ENCODE data around the gene C1orf159. TPM values are rescaled to one million over a fixed set of nuclear protein-coding genes. Genes with fewer than 3 reads are reported as not detected.

The C1orf159 gene
- total RNA-seq, 1 experiment from 2014 or later: 32.0 TPM

DNA sequence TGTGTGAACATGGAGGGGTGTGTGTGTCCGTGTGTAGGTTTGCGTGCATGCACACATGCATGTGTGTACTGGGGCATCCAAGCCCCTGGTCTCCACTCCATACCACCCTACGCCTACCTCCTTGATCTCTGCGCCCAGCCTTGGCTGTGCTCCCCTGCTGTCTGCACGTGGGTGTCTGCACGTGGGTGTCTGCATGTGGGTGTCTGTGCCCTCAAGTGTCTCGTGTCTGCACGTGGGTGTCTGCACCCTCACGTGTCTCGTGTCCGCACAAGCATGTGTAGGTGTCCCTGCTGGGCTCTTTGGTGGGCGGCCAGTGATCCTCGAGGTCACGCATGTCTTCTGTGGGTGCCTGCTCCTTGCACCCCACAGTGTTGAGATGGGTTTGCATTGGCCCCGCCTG, 62.9 kb downstream of the C1orf159 start:
- H3K36me3 ChIP-seq (replicated peaks; ENCODE audit: control insufficient read depth, insufficient read depth, low read length): peaks cover 13% of the 10 kb centered on the region

DNA sequence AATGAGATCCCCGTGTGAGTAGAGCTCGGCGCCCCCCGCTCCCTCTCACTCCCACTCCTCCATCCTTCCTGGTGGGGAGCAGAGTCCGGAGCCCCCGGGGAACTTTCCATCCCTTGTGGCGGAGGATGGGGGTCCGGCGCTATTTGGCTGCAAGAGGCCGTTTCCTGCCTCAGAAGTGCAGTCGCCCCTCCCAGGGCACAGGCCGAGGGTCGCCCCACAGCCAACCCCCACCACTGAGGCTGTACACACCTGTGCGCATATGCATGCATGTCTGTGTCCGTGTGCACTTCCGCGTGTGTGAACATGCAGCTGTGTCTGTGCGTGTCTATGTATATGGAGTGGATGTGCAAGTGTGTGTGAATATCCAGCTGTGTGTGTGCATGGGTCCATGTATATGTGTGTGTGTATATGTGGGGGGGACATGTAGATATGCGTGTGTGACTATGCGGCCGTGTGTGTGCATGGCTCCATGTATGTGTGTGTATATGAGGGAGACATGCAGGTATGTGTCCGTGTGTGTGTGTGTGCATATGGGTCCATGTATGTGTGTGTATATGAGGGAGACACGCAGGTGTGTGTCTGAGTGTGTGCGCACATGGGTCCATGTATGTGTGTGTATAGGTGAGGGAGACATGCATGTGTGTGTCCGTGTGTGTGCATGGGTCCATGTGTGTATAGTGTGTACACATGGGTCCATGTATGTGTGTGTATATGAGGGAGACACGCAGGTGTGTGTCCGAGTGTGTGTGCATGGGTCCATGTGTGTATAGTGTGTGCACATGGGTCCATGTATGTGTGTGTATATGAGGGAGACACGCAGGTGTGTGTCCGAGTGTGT, 63.7 kb downstream of the C1orf159 start:
- Histone ChIP-seq H3K27me3 (ENCODE audit: control insufficient read depth, insufficient read depth, low read length) (0 out of 2 replicates have a peak, but pooled peaks cover 2% of the 10 kb centered on the region), H3K4me3 (ENCODE audit: insufficient read depth, low read depth, low read length) (no peak overlapping the region), H3K36me3 (replicated peaks; ENCODE audit: control insufficient read depth, insufficient read depth, low read length) (peaks cover 13% of the 10 kb centered on the region)
- no peak for DNase-seq

More for the DNA sequence above, 62.9 kb downstream of the C1orf159 start:
- DNase-seq: no peak
- Histone ChIP-seq H3K4me3 (ENCODE audit: insufficient read depth, low read depth, low read length) (no peak overlapping the region), H3K27me3 (ENCODE audit: control insufficient read depth, insufficient read depth, low read length) (peaks cover 2% of the 10 kb centered on the region; the same call in 1 of the 2 replicates)

DNA sequence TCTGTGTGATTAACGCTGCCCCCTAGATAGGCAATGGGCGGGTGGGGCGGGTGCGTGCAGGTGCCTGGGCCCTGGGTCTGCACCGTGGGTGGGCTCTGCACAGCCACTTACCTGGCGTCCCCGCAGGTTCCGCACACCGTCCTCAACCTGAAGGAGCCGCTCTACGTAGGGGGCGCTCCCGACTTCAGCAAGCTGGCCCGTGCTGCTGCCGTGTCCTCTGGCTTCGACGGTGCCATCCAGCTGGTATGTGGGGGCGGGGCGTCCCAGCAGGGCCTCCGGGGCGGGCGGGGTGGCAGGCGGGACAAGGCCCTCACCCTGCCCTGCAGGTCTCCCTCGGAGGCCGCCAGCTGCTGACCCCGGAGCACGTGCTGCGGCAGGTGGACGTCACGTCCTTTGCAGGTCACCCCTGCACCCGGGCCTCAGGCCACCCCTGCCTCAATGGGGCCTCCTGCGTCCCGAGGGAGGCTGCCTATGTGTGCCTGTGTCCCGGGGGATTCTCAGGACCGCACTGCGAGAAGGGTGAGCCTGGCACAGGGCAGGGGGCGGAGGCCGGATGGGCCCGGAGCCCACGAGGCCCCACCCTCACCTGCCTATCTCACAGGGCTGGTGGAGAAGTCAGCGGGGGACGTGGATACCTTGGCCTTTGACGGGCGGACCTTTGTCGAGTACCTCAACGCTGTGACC, 64.6 kb downstream of the C1orf159 start:
- H3K4me3 ChIP-seq (ENCODE audit: insufficient read depth, low read depth, low read length): no peak overlapping the region
- peak; percentile 73 for DNase-seq
- no peaks in the 10 kb centered on the region for H3K27me3 ChIP-seq (ENCODE audit: control insufficient read depth, insufficient read depth, low read length)
- peaks cover 15% of the 10 kb centered on the region for H3K36me3 ChIP-seq (replicated peaks; ENCODE audit: control insufficient read depth, insufficient read depth, low read length)

DNA sequence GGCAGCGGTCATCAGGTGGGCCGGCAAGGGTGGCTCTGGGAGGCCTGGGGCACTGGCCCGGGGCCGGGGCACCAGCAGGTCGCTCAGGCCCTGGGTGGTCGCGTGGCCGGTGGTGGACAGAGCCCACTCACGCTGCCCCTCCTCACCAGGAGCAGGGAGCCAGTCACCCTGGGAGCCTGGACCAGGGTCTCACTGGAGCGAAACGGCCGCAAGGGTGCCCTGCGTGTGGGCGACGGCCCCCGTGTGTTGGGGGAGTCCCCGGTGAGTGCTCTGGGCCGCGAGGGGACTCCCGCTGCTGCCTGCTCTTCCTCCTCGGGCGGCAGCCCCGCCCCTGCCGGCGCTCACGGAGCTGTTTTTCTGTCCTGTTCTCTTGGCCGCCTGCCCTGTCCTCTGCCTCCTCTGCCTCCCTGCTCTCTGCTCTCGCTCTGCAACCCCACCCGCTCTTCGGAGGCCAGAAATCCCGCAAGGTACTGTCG, 65.3 kb downstream of the C1orf159 start:
- Histone ChIP-seq H3K4me3 (ENCODE audit: insufficient read depth, low read depth, low read length) (no peak overlapping the region), H3K27me3 (ENCODE audit: control insufficient read depth, insufficient read depth, low read length) (no peaks in the 10 kb centered on the region), H3K36me3 (replicated peaks; ENCODE audit: control insufficient read depth, insufficient read depth, low read length) (peaks cover 18% of the 10 kb centered on the region)
- no peak for DNase-seq

DNA sequence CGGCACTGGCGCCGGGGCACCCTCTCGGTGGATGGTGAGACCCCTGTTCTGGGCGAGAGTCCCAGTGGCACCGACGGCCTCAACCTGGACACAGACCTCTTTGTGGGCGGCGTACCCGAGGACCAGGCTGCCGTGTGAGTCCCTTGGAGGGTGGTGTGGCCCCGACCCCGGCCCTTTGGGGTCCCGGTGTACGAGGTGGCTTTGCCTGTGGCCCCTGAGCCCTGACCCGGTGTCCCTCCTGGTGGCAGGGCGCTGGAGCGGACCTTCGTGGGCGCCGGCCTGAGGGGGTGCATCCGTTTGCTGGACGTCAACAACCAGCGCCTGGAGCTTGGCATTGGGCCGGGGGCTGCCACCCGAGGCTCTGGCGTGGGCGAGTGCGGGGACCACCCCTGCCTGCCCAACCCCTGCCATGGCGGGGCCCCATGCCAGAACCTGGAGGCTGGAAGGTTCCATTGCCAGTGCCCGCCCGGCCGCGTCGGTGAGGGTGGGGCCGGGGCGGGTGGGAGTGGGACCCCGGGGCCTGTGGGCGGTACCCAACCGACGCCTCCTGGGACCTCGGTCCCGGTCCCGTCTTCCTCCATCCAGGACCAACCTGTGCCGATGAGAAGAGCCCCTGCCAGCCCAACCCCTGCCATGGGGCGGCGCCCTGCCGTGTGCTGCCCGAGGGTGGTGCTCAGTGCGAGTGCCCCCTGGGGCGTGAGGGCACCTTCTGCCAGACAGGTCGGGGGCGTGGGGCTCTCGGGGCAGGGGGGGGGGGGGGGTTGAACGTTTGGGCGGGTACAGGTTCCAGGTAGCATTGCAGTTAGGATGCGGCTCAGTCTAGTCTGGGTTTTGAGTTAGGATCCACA, 66.3 kb downstream of the C1orf159 start:
- peaks cover 22% of the 10 kb centered on the region for H3K36me3 ChIP-seq (replicated peaks; ENCODE audit: control insufficient read depth, insufficient read depth, low read length)
- H3K4me3 ChIP-seq (ENCODE audit: insufficient read depth, low read depth, low read length): no peak overlapping the region
- no peaks in the 10 kb centered on the region for H3K27me3 ChIP-seq (ENCODE audit: control insufficient read depth, insufficient read depth, low read length)
- DNase-seq: no peak

DNA sequence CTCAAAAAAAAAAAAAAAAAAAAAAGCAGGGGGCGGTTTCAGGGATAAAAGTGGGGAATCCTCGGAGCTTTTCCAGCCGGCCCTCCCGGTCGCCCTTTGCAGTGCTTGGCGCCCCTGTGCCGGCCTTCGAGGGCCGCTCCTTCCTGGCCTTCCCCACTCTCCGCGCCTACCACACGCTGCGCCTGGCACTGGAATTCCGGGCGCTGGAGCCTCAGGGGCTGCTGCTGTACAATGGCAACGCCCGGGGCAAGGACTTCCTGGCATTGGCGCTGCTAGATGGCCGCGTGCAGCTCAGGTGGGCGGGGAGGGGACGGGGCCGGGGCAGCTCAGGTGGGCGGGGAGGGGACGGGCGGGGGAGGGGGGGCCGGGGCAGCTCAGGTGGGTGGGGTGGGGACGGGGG, 67.1 kb downstream of the C1orf159 start:
- DNase-seq: no peak
- Histone ChIP-seq H3K4me3 (ENCODE audit: insufficient read depth, low read depth, low read length) (no peak overlapping the region), H3K27me3 (ENCODE audit: control insufficient read depth, insufficient read depth, low read length) (no peaks in the 10 kb centered on the region), H3K36me3 (replicated peaks; ENCODE audit: control insufficient read depth, insufficient read depth, low read length) (peaks cover 23% of the 10 kb centered on the region)

DNA sequence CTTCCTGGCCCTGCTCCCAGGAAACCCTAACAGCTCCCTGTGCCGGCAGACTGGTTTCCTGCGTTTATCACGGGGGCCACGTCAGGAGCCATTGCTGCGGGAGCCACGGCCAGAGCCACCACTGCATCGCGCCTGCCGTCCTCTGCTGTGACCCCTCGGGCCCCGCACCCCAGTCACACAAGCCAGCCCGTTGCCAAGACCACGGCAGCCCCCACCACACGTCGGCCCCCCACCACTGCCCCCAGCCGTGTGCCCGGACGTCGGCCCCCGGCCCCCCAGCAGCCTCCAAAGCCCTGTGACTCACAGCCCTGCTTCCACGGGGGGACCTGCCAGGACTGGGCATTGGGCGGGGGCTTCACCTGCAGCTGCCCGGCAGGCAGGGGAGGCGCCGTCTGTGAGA, 67.9 kb downstream of the C1orf159 start:
- Histone ChIP-seq H3K36me3 (replicated peaks; ENCODE audit: control insufficient read depth, insufficient read depth, low read length) (peaks cover 20% of the 10 kb centered on the region), H3K4me3 (ENCODE audit: insufficient read depth, low read depth, low read length) (no peak overlapping the region), H3K27me3 (ENCODE audit: control insufficient read depth, insufficient read depth, low read length) (no peaks in the 10 kb centered on the region)
- no peak for DNase-seq

DNA sequence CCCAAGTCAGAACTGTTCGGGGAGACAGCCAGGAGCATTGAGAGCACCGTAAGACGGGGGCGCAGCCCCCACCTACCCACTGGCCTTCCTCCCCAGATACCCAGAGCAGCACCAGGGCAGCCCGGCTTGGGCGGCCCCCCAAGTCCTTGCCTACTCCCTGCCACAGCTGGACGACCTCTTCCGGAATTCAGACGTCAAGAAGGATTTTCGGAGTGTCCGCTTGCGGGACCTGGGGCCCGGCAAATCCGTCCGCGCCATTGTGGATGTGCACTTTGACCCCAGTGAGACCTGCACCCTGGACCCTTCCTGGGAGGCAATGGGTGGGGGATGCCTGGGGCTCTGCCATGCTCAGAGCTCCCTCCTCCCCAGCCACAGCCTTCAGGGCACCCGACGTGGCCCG, 68.5 kb downstream of the C1orf159 start:
- Histone ChIP-seq H3K36me3 (replicated peaks; ENCODE audit: control insufficient read depth, insufficient read depth, low read length) (peaks cover 15% of the 10 kb centered on the region), H3K4me3 (ENCODE audit: insufficient read depth, low read depth, low read length) (no peak overlapping the region), H3K27me3 (ENCODE audit: control insufficient read depth, insufficient read depth, low read length) (no peaks in the 10 kb centered on the region)
- DNase-seq: no peak

DNA sequence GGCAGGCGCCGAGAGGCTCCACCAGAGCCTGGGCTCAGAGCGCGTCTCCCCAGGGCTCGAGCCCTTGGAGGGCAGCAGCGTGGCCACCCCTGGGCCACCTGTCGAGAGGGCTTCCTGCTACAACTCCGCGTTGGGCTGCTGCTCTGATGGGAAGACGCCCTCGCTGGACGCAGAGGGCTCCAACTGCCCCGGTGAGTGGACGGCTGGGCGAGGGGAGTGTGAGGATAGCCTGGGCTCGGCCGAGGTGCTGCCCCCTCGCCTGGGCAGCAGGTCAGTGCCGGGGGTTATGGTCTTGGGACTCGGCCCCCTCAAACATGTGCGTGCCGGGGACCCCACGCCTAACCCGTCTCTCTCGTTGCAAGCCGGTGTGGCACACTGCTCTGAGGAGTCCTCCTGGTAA, 69.1 kb downstream of the C1orf159 start:
- H3K36me3 ChIP-seq (replicated peaks; ENCODE audit: control insufficient read depth, insufficient read depth, low read length): peaks cover 11% of the 10 kb centered on the region
- DNase-seq: no peak
- H3K4me3 ChIP-seq (ENCODE audit: insufficient read depth, low read depth, low read length): no peak overlapping the region
- H3K27me3 ChIP-seq (ENCODE audit: control insufficient read depth, insufficient read depth, low read length): no peaks in the 10 kb centered on the region

DNA sequence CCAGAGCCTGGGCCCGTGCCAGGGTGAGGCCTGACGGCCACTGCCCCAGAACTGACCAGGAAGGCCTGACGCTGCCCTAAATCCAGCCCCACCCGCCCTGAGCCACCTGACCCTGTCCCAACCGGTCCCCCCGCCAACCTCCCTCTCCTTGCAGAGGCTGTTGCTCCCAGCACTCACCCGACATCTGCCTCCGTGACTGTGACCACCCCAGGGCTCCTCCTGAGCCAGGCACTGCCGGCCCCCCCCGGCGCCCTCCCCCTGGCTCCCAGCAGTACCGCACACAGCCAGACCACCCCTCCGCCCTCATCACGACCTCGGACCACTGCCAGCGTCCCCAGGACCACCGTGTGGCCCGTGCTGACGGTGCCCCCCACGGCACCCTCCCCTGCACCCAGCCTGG, 69.6 kb downstream of the C1orf159 start:
- Histone ChIP-seq H3K36me3 (replicated peaks; ENCODE audit: control insufficient read depth, insufficient read depth, low read length) (peaks cover 9% of the 10 kb centered on the region), H3K27me3 (ENCODE audit: control insufficient read depth, insufficient read depth, low read length) (no peaks in the 10 kb centered on the region), H3K4me3 (ENCODE audit: insufficient read depth, low read depth, low read length) (no peak overlapping the region)
- no peak for DNase-seq

DNA sequence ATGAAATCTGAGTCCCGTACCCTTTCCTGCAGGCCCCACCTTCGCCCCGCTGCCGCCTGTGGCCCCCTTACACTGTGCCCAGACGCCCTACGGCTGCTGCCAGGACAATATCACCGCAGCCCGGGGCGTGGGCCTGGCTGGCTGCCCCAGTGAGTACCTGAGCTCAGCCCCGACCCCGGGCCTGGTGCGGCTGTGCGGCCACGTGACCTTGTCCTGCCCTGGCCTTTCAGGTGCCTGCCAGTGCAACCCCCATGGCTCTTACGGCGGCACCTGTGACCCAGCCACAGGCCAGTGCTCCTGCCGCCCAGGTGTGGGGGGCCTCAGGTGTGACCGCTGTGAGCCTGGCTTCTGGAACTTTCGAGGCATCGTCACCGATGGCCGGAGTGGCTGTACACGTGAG, 70.8 kb downstream of the C1orf159 start:
- Histone ChIP-seq H3K4me3 (ENCODE audit: insufficient read depth, low read depth, low read length) (no peak overlapping the region), H3K36me3 (replicated peaks; ENCODE audit: control insufficient read depth, insufficient read depth, low read length) (peaks cover 9% of the 10 kb centered on the region), H3K27me3 (ENCODE audit: control insufficient read depth, insufficient read depth, low read length) (peaks cover 5% of the 10 kb centered on the region)
- DNase-seq: no peak

DNA sequence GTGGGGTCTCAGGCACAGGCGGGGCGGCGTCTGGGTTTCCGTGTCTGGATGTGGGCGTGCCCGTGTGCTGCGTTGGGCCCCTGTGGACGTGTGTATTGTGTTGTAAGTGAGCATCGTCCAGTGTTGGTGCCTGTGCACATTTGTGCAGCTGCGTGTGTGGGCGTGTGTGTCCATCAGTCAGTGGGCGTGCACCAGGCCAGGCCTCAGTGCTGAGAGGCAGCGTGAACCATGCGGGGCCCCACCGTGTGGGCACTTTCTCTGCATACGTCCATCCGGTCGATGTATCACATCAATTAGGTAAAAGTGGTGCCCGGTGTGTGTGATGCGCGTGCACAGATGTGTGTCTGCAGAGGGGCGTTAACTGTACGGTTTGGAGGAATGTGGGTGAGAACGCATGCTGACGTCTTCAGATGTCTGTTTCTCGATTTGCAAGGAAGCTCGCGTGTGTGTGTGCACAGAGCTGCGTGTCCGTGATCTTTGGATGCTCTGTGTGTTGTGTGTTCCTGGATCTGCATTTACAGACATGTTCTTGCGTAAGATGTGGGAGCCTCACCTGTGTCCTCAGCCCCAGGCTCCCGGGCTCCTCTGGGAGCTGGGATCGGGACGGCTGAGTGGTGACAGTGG, 71.3 kb downstream of the C1orf159 start:
- peaks cover 9% of the 10 kb centered on the region for H3K36me3 ChIP-seq (replicated peaks; ENCODE audit: control insufficient read depth, insufficient read depth, low read length)
- peaks cover 10% of the 10 kb centered on the region for H3K27me3 ChIP-seq (ENCODE audit: control insufficient read depth, insufficient read depth, low read length)
- H3K4me3 ChIP-seq (ENCODE audit: insufficient read depth, low read depth, low read length): no peak overlapping the region
- DNase-seq: no peak

DNA sequence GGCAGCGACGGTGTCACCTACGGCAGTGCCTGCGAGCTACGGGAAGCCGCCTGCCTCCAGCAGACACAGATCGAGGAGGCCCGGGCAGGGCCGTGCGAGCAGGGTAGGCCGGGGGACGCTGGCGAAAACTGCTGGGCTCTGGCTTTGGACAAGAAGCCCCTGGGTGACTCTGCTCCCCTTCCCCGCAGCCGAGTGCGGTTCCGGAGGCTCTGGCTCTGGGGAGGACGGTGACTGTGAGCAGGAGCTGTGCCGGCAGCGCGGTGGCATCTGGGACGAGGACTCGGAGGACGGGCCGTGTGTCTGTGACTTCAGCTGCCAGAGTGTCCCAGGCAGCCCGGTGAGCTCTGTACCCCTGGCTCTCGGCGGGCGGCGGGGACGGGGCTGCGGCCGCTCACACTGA, 72.0 kb downstream of the C1orf159 start:
- H3K27me3 ChIP-seq (ENCODE audit: control insufficient read depth, insufficient read depth, low read length): peaks cover 15% of the 10 kb centered on the region
- H3K4me3 ChIP-seq (ENCODE audit: insufficient read depth, low read depth, low read length): no peak overlapping the region
- no peak for DNase-seq
- peaks cover 9% of the 10 kb centered on the region for H3K36me3 ChIP-seq (replicated peaks; ENCODE audit: control insufficient read depth, insufficient read depth, low read length)

DNA sequence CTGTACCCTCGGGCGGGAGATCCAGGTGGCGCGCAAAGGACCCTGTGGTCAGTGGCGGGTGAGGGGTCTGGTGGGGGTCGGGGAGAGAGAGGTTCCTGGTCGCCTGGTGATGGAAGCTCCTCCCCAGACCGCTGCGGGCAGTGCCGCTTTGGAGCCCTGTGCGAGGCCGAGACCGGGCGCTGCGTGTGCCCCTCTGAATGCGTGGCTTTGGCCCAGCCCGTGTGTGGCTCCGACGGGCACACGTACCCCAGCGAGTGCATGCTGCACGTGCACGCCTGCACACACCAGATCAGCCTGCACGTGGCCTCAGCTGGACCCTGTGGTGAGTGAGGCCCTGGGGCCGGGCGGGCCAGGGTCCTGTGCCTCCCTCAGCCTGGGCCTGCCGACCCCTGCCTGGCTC, 72.5 kb downstream of the C1orf159 start:
- H3K27me3 ChIP-seq (ENCODE audit: control insufficient read depth, insufficient read depth, low read length): peaks cover 20% of the 10 kb centered on the region
- H3K4me3 ChIP-seq (ENCODE audit: insufficient read depth, low read depth, low read length): no peak overlapping the region
- no peak for DNase-seq
- peaks cover 9% of the 10 kb centered on the region for H3K36me3 ChIP-seq (replicated peaks; ENCODE audit: control insufficient read depth, insufficient read depth, low read length)
